ENCODE measurements around the gene C1QTNF6. TPM values are rescaled to one million over a fixed set of nuclear protein-coding genes. Genes with fewer than 3 reads are reported as not detected.

The C1QTNF6 gene
- polyA plus RNA-seq, 1 of the 3 experiments (the other 2 are of a cell fraction): 47.7 TPM

GRCh38 chr22:37203354-37204044, 15.5 kb upstream of the C1QTNF6 start:
- H3K4me1 ChIP-seq (ENCODE audit: control insufficient read depth in 1 of 2, insufficient read depth in 2 of 2, low read depth in 1 of 2, low read length in 1 of 2): peaks cover 0 to 4% of the 10 kb centered on the region in 2 experiments; a peak in 1 of 4 replicates
- H3K36me3 ChIP-seq (replicated peaks in 1 of 2; ENCODE audit: control insufficient read depth in 1 of 2, insufficient read depth in 2 of 2, low read length in 1 of 2): no peaks in the 10 kb centered on the region
- no peak overlapping the region for H3K27ac ChIP-seq (ENCODE audit: low read depth in 2 of 2, low read length in 1 of 2)
- TF ChIP-seq GABPA (IDR thresholded peaks at IDR 0.05; ENCODE audit: low read depth) (no peak), EP300 (IDR thresholded peaks at IDR 0.05; ENCODE audit: borderline replicate concordance in 1 of 2, low read depth in 1 of 2, low read length in 1 of 2) (no peak), RXRA (IDR thresholded peaks at IDR 0.05; ENCODE audit: borderline replicate concordance, low read depth) (no peak), TEAD4 (IDR thresholded peaks at IDR 0.05; ENCODE audit: borderline replicate concordance, insufficient read depth) (no peak), RFX5 (IDR thresholded peaks at IDR 0.05; ENCODE audit: low read length) (no peak), TCF12 (IDR thresholded peaks at IDR 0.05) (no peak)
- H3K9ac ChIP-seq: no peak overlapping the region
- WGBS (ENCODE audit: low lambda C conversion rate): 89% methylated on average over 11 of the region's 16 CpGs
- H3K4me3 ChIP-seq (ENCODE audit: low read depth in 2 of 2, low read length in 1 of 2): no peak overlapping the region
- H2AFZ ChIP-seq (ENCODE audit: low read depth): no peak overlapping the region
- H3K9me2 ChIP-seq: no peaks in the 10 kb centered on the region
- no peaks in the 10 kb centered on the region for H3K27me3 ChIP-seq (ENCODE audit: insufficient read depth)
- no peak overlapping the region for H3K4me2 ChIP-seq
- no peaks in the 10 kb centered on the region for H3F3A ChIP-seq (replicated peaks; ENCODE audit: insufficient read depth)
- no peaks in the 10 kb centered on the region for H3K79me2 ChIP-seq (ENCODE audit: insufficient read depth)
- H3K9me3 ChIP-seq: no peaks in the 10 kb centered on the region
- H4K20me1 ChIP-seq (ENCODE audit: insufficient read depth): no peaks in the 10 kb centered on the region
- ChIA-PET CTCF (no interaction called here), POLR2A (no interaction called here)
- DNase-seq: no peak

GRCh38 chr22:37202716-37203115, 14.7 kb upstream of the C1QTNF6 start:
- ChIA-PET POLR2A (no interaction called here), CTCF (interaction anchor here (7.6 to 7.7 kb wide), 2 partner anchors 23 to 38 kb away, joined by 156 to 190 read pairs; partner anchors contain the start of gene C1QTNF6)
- peaks cover 7% of the 10 kb centered on the region for H3F3A ChIP-seq (replicated peaks; ENCODE audit: insufficient read depth)
- no peak overlapping the region for H3K4me2 ChIP-seq
- no peak for DNase-seq
- H3K9me3 ChIP-seq: no peaks in the 10 kb centered on the region
- H2AFZ ChIP-seq (ENCODE audit: low read depth): no peak overlapping the region
- no peaks in the 10 kb centered on the region for H3K27me3 ChIP-seq (ENCODE audit: insufficient read depth)
- H3K9me2 ChIP-seq: no peaks in the 10 kb centered on the region
- no peak overlapping the region for H3K27ac ChIP-seq (ENCODE audit: low read depth in 2 of 2, low read length in 1 of 2)
- no peak overlapping the region for H3K9ac ChIP-seq
- no peaks in the 10 kb centered on the region; the same call in 1 of the 2 replicates for H3K79me2 ChIP-seq (ENCODE audit: insufficient read depth)
- no peaks in the 10 kb centered on the region for H4K20me1 ChIP-seq (ENCODE audit: insufficient read depth)
- H3K4me1 ChIP-seq (ENCODE audit: control insufficient read depth in 1 of 2, insufficient read depth in 2 of 2, low read depth in 1 of 2, low read length in 1 of 2): peaks cover 6 to 11% of the 10 kb centered on the region in 2 experiments; a peak in 3 of 4 replicates
- TF ChIP-seq IRF3 (IDR thresholded peaks at IDR 0.05; ENCODE audit: low read depth, low read length): no peak
- no peak for TF ChIP-seq MEF2A (IDR thresholded peaks at IDR 0.05; ENCODE audit: borderline replicate concordance, low read depth)
- no peak for TF ChIP-seq FOXM1 (IDR thresholded peaks at IDR 0.05; ENCODE audit: low read depth)
- no peak for TF ChIP-seq EZH2phosphoT487 (IDR thresholded peaks at IDR 0.05; ENCODE audit: borderline replicate concordance, low read depth)
- no peak for TF ChIP-seq YY1 (IDR thresholded peaks at IDR 0.05; ENCODE audit: low read depth)
- no peak for TF ChIP-seq ELF1 (IDR thresholded peaks at IDR 0.05)
- no peak for TF ChIP-seq RFX5 (IDR thresholded peaks at IDR 0.05; ENCODE audit: low read length)
- H3K4me3 ChIP-seq (ENCODE audit: low read depth in 2 of 2, low read length in 1 of 2): no peak overlapping the region
- WGBS (ENCODE audit: low lambda C conversion rate): 76% methylated on average over 8 of the region's 10 CpGs
- H3K36me3 ChIP-seq (replicated peaks in 1 of 2; ENCODE audit: control insufficient read depth in 1 of 2, insufficient read depth in 2 of 2, low read length in 1 of 2): no peaks in the 10 kb centered on the region
